Right lobe of liver (tissue), 6 donors: Measurements from ENCODE around the gene EIF3L. TPM values are rescaled to one million over a fixed set of nuclear protein-coding genes. Genes with fewer than 3 reads are reported as not detected.

Source experiments
- ATAC-seq, 4 donors: fragments of 200-7000 bp; cut with Tn5 transposase; one replicate each; pipeline ENCODE4 v1.9.1; 2020; ENCODE audit warnings: mild to moderate bottlenecking in 4 of 4, moderate library complexity in 4 of 4
- DNase-seq, 3 donors: peaks; one replicate each; pipeline ENCODE4 v3.0.0-alpha.2; 2020
- H3K27ac ChIP-seq, 3 donors: fragments of 200-600 bp; one replicate each; pipeline ENCODE4 v1.8.0; 2022
- H3K27me3 ChIP-seq, 2 donors: fragments of 200-600 bp; one replicate each; pipeline ENCODE4 v1.8.0; 2022
- H3K36me3 ChIP-seq, 4 donors: fragments of 200-600 bp; sonication (generic) in 1 of 4; one replicate each; pipeline versions ENCODE4 v1.5.1 to v1.8.0; 2017 to 2022; ENCODE audit warnings: control low read depth in 1 of 4
- H3K4me1 ChIP-seq, 4 donors: fragments of 200-600 bp; sonication (generic) in 1 of 4; one replicate each; pipeline versions ENCODE4 v1.5.1 to v1.8.0; 2017 to 2022; ENCODE audit warnings: control low read depth in 1 of 4
- H3K4me3 ChIP-seq, 3 donors: fragments of 200-600 bp; one replicate each; pipeline ENCODE4 v1.8.0; 2022
- H3K9me3 ChIP-seq, 4 donors: fragments of 200-600 bp; sonication (generic) in 1 of 4; one replicate each; pipeline versions ENCODE4 v1.5.1 to v1.8.0; 2017 to 2022; ENCODE audit warnings: control low read depth in 1 of 4
- POLR2A ChIP-seq: fragments of 450-650 bp; IDR thresholded peaks from one replicate; pipeline ENCODE4 v1.6.1; 2017; ENCODE audit warnings: antibody characterized with exemption, mild to moderate bottlenecking
- WGBS: methylation state at CpG from one replicate; pipeline ENCODE4 v1.1.6; 2018; ENCODE audit warnings: low coverage, low lambda C conversion rate; ENCODE audit not compliant: insufficient coverage; ENCODE audit errors: missing lambda C conversion rate; 5-methylcytosine and 5-hydroxymethylcytosine counted together
- intact Hi-C, 2 donors: fragments of 100-400 bp; cut with DNase I; formaldehyde crosslinking; loops; one replicate each; pipeline versions ENCODE4 v1.11.2 to v1.14.1; 2022
- total RNA-seq, 6 experiments: library from RNA; depleted of rRNA in 2 of 6; stranded (reverse); fragments of >200 nt in 2 of 6; fragmentation: NEBNext Ultra II Directional in 3 of 6; extraction: Animal tissue kit (Norgen Biotek cat#: 25700) in 3 of 6; gene quantifications; one replicate each; pipeline versions ENCODE4 v1.1.0 to v1.2.4, GENCODE V29; 2016 to 2023
- TF ChIP-seq, protein P1 (sequence below), 4 donors: fragments of 200-600 bp in 3 of 4; fragments of 450-650 bp in 1 of 4; IDR thresholded peaks; one replicate each; pipeline versions ENCODE4 v1.5.1 to v1.8.0; 2016 to 2022; ENCODE audit warnings: antibody characterized with exemption in 4 of 4, mild to moderate bottlenecking in 2 of 4
- donor health status: DM: no; HTN: yes; CAD: no.
- donor health status: DM: no; HTN: no; CAD: no.
- donor health status: DM: no; HTN: no; CAD: no.
- donor health status: DM: no; HTN: yes; CAD: no.
- donor health status: DM: no; HTN: yes; CAD: no.

EIF3L gene
- total RNA-seq, 6 experiments from 2014 or later = 117 to 200 (median 164) TPM

DNA sequence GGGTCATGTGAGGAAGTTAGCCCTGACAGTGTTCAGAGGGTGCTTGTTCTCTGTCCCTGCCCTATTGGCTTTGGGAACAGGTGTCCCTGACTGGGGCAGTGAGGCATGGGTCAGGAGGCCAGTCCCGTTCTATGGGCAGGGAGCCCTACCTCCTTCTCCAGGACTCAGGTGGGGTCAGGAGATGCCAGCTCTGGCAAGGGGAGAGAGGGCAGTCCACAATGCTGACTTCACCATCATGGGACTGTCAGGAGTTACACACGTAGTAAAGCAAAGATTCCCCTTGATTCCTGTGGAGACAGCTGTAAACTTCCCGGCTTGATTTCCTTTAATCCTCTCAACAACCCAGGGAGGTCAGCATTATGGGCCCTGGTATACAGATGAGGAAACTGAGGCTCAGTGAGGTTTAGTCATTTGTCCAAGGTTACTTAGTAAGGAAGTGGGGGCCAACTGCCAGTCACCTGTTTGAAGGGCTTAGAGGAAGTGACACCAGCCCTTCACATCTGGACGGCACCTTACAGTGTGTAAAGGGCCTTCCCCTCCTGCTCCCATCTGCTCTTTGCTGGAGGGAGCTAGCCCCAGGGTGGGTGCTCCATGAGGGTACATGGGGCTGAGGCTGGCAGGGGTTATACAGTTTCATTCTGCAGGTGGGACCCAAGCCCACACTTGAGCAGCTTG lies 68.8 kb downstream of the EIF3L start:
- DNase-seq (no peak), ATAC-seq (no peak)
- H3K27me3 ChIP-seq = no peaks in the 10 kb centered on the region
- intact Hi-C loops = no loop called here
- TF ChIP-seq, protein P1, sequence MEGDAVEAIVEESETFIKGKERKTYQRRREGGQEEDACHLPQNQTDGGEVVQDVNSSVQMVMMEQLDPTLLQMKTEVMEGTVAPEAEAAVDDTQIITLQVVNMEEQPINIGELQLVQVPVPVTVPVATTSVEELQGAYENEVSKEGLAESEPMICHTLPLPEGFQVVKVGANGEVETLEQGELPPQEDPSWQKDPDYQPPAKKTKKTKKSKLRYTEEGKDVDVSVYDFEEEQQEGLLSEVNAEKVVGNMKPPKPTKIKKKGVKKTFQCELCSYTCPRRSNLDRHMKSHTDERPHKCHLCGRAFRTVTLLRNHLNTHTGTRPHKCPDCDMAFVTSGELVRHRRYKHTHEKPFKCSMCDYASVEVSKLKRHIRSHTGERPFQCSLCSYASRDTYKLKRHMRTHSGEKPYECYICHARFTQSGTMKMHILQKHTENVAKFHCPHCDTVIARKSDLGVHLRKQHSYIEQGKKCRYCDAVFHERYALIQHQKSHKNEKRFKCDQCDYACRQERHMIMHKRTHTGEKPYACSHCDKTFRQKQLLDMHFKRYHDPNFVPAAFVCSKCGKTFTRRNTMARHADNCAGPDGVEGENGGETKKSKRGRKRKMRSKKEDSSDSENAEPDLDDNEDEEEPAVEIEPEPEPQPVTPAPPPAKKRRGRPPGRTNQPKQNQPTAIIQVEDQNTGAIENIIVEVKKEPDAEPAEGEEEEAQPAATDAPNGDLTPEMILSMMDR (IDR thresholded peaks at IDR 0.05) = no peak
- no peak for TF ChIP-seq POLR2A
- H3K36me3 ChIP-seq = peaks cover 0 to 24% (median 0%) of the 10 kb centered on the region in 4 donors
- H3K4me3 ChIP-seq = no peak overlapping the region
- H3K9me3 ChIP-seq = no peaks in the 10 kb centered on the region
- no peak overlapping the region for H3K27ac ChIP-seq
- 100% methylated on average over 1 of the region's 4 CpGs for WGBS
- no peaks in the 10 kb centered on the region for H3K4me1 ChIP-seq

DNA sequence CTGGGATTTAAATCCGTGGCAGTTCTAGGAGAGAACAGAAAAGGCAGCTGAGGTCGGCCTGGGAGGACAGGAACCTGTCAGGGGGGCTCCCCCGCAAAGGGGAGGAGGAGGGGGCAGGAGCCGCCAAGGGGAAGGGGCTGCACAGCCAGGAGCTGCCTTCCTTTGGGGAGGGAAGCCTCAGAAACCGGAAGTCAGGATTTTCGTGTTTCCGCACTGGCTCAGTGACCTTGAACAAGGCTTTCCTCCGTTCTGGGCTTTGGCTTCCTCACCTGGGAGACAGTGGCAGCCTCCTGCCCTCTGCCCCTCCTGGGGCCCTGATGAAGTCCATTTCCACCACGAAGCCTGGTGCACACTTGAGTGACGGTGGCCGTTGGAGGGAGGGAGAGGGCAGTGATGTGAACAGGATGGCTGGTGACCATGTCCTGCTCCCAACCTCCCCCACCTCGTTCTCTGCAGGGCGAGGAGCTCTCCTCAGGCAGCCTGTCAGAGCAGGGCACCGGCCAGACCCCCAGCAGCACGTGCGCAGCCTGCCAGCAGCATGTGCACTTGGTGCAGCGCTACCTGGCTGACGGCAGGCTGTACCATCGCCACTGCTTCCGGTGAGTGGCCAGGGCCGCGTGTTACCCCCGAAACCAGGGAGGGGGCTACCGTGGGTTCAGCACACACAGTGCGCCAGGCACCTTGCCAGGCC lies 69.5 kb downstream of the EIF3L start:
- TF ChIP-seq, protein P1 (IDR thresholded peaks at IDR 0.05) = no peak
- no peak for TF ChIP-seq POLR2A
- H3K36me3 ChIP-seq = peaks cover 0 to 24% (median 0%) of the 10 kb centered on the region in 4 donors

DNA sequence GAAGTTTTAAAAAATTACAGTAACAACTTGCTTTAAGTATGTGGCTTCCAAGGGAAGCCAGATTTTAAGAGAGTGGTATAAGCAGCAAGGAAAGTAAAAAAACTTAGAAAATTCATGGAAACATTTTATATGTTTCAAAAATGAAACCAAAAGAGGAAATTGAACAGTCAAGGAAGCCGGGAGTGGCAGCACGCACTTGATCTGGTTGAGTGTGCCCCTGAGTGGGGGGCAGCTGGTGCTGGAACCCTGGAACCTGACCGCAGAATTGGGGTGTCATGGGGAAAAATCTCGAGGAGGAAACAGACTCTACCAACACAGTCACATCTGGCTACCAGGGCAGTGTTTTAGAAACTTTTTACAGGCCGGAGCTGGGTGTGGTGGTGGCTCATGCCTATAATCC lies 70.9 kb downstream of the EIF3L start:
- Histone ChIP-seq H3K9me3 (no peaks in the 10 kb centered on the region), H3K27ac (no peak overlapping the region), H3K4me1 (no peaks in the 10 kb centered on the region), H3K4me3 (no peak overlapping the region), H3K27me3 (no peaks in the 10 kb centered on the region), H3K36me3 (peaks cover 0 to 21% (median 0%) of the 10 kb centered on the region in 4 donors)
- TF ChIP-seq POLR2A = no peak
- TF ChIP-seq, protein P1 (IDR thresholded peaks at IDR 0.05) = no peak
- WGBS = 33% methylated on average over 5 of the region's 5 CpGs
- intact Hi-C loops = no loop called here
- no peak for ATAC-seq
- no peak for DNase-seq

More for the DNA sequence above, 69.5 kb downstream of the EIF3L start:
- Histone ChIP-seq H3K27ac (no peak overlapping the region), H3K9me3 (no peaks in the 10 kb centered on the region), H3K4me1 (no peaks in the 10 kb centered on the region), H3K4me3 (no peak overlapping the region), H3K27me3 (no peaks in the 10 kb centered on the region)
- ATAC-seq (peak in 2 of 4 donors; percentile 7 to 23), DNase-seq (no peak)
- 76% methylated on average over 3 of the region's 25 CpGs for WGBS
- intact Hi-C loops = no loop called here

DNA sequence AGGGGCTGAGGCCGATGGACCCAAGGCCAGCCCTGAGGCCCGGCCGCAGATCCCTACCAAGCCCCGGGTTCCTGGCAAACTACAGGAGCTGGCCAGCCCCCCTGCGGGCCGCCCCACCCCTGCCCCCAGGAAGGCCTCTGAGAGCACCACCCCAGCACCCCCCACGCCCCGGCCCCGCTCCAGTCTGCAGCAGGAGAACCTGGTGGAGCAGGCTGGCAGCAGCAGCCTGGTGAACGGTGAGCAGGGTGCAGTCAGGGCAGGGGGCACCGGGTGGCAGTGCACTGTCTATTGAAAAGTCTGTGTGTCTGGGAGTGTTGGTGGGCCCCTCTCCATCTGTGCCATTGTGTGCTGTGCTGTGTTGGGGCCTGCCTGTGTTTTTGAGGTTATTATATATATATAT lies 73.0 kb downstream of the EIF3L start:
- Histone ChIP-seq H3K36me3 (peaks cover 0 to 27% (median 3%) of the 10 kb centered on the region in 4 donors), H3K27me3 (no peaks in the 10 kb centered on the region), H3K4me1 (no peaks in the 10 kb centered on the region), H3K27ac (no peak overlapping the region), H3K4me3 (no peak overlapping the region), H3K9me3 (no peaks in the 10 kb centered on the region)
- TF ChIP-seq POLR2A = no peak
- TF ChIP-seq, protein P1 (IDR thresholded peaks at IDR 0.05) = no peak
- DNase-seq (no peak), ATAC-seq (peak in 1 of 4 donors; percentile 15)
- intact Hi-C loops = no loop called here
- no CpG with 5 or more reads among the region's 11 CpGs for WGBS
